Mammary epithelial cell (primary cell): Measurements from ENCODE around the gene DEFB126.

Source experiments
- EZH2 ChIP-seq: IDR thresholded peaks from 2 replicates; pipeline ENCODE4 v1.6.1; 2012; ENCODE audit warnings: low read length, inconsistent platforms, borderline replicate concordance
- TF ChIP-seq, protein P1 (sequence below), 2 donors: IDR thresholded peaks in 1 of 2; conservative IDR thresholded peaks in 1 of 2; 2 replicates each; pipeline ENCODE4 v1.5.1; 2011 to 2012; ENCODE audit warnings: inconsistent platforms in 2 of 2, low read length in 2 of 2, mild to moderate bottlenecking in 2 of 2, control low read depth in 1 of 2, low read depth in 1 of 2; ENCODE audit not compliant: insufficient read depth in 1 of 2; ENCODE audit errors: extremely low read depth in 1 of 2

- TF ChIP-seq, protein P1, sequence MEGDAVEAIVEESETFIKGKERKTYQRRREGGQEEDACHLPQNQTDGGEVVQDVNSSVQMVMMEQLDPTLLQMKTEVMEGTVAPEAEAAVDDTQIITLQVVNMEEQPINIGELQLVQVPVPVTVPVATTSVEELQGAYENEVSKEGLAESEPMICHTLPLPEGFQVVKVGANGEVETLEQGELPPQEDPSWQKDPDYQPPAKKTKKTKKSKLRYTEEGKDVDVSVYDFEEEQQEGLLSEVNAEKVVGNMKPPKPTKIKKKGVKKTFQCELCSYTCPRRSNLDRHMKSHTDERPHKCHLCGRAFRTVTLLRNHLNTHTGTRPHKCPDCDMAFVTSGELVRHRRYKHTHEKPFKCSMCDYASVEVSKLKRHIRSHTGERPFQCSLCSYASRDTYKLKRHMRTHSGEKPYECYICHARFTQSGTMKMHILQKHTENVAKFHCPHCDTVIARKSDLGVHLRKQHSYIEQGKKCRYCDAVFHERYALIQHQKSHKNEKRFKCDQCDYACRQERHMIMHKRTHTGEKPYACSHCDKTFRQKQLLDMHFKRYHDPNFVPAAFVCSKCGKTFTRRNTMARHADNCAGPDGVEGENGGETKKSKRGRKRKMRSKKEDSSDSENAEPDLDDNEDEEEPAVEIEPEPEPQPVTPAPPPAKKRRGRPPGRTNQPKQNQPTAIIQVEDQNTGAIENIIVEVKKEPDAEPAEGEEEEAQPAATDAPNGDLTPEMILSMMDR (conservative IDR thresholded peaks at IDR 0.05 in 1 of 2, IDR thresholded peaks at IDR 0.05 in 1 of 2; ENCODE audit: extremely low read depth in 1 of 2, insufficient read depth in 1 of 2, low read depth in 1 of 2, low read length in 2 of 2), result no peak
- TF ChIP-seq EZH2, result no peak
These were observed 30.0 kb upstream of the DEFB126 start for GRCh38 chr20:112396-112795.
